A549 (cell line): ENCODE data around the gene TMEM80. TPM values are rescaled to one million over a fixed set of nuclear protein-coding genes. Genes with fewer than 3 reads are reported as not detected.

Source experiments
- ATAC-seq, 2 experiments: fragments of 200-7000 bp in 1 of 2; fragments of >200 bp in 1 of 2; cut with Nextera tagmentation in 1 of 2; cut with Tn5 transposase in 1 of 2; 3 replicates each; pipeline versions ENCODE4 v1.8.0 to v1.9.1; 2018 to 2020; ENCODE audit warnings: mild to moderate bottlenecking in 1 of 2, moderate library complexity in 1 of 2
- CTCF ChIA-PET: fragments of 300-600 bp; sonication (Branson Sonifier 250); formaldehyde crosslinking; extraction: SDS; loops from one replicate; lab custom pipeline; 2021; ENCODE audit warnings: antibody characterized with exemption, inconsistent platforms; lab: Yijun Ruan, JAX
- POLR2A ChIA-PET: fragments of 350-600 bp; formaldehyde crosslinking; extraction: SDS; loops from one replicate; lab custom pipeline; 2021; ENCODE audit warnings: antibody characterized with exemption, inconsistent platforms; lab: Yijun Ruan, JAX
- DNase-seq, 2 experiments: peaks; one replicate each; pipeline versions ENCODE4 v3.0.0 to v3.0.0-alpha.2; 2011 to 2016; ENCODE audit warnings: low read depth in 1 of 2, low spot score in 1 of 2
- FAIRE-seq: peaks from 2 replicates; lab custom pipeline; 2011; peaks lifted over from hg19 to GRCh38; lab: Jason Lieb, UNC
- H3K27ac ChIP-seq, 2 experiments: fragments of >200 bp; sonication (Bioruptor Twin); formaldehyde crosslinking; 3 replicates each; pipeline ENCODE4 v1.5.1; 2016 to 2017
- H3K4me1 ChIP-seq: fragments of >200 bp; sonication (Bioruptor Twin); formaldehyde crosslinking; 3 replicates; pipeline ENCODE4 v1.6.1; 2016
- H3K4me2 ChIP-seq: fragments of >200 bp; sonication (Bioruptor Twin); formaldehyde crosslinking; 3 replicates; pipeline ENCODE4 v1.6.1; 2016
- H3K4me3 ChIP-seq: fragments of >200 bp; sonication (Bioruptor Twin); formaldehyde crosslinking; 3 replicates; pipeline ENCODE4 v1.5.1; 2016
- H3K9me3 ChIP-seq: fragments of >200 bp; sonication (Bioruptor Twin); formaldehyde crosslinking; 3 replicates; pipeline ENCODE4 v1.6.1; 2016
- ATOH8 ChIP-seq: fragments of 250-450 bp; sonication (Bioruptor Pico); IDR thresholded peaks from 2 replicates; pipeline ENCODE4 v1.5.0; 2020; ENCODE audit warnings: low read depth, mild to moderate bottlenecking, moderate library complexity
- CBX8 ChIP-seq: fragments of 200-600 bp; sonication (generic); IDR thresholded peaks from 2 replicates; pipeline ENCODE4 v1.6.1; 2016
- CEBPB ChIP-seq, 2 experiments: fragments of >200 bp in 1 of 2; sonication (Bioruptor Twin) in 1 of 2; formaldehyde crosslinking in 1 of 2; IDR thresholded peaks; 2 replicates each; pipeline ENCODE4 v1.6.1; 2012 to 2016
- CHD2 ChIP-seq: fragments of 150-350 bp; IDR thresholded peaks from 2 replicates; pipeline ENCODE4 v1.6.1; 2014; ENCODE audit warnings: low read length; ENCODE audit not compliant: partially characterized antibody
- CHD4 ChIP-seq: fragments of 200-600 bp; sonication (generic); IDR thresholded peaks from 2 replicates; pipeline ENCODE4 v1.6.1; 2016; ENCODE audit warnings: antibody characterized with exemption, mild to moderate bottlenecking, borderline replicate concordance
- CTCF ChIP-seq: fragments of >200 bp; sonication (Bioruptor Twin); formaldehyde crosslinking; IDR thresholded peaks from 3 replicates; pipeline ENCODE4 v1.5.1; 2016
- EHF ChIP-seq: fragments of 250-450 bp; sonication (Bioruptor Pico); IDR thresholded peaks from 2 replicates; pipeline ENCODE4 v1.5.0; 2020; ENCODE audit warnings: mild to moderate bottlenecking
- ELK1 ChIP-seq: fragments of 150-350 bp; IDR thresholded peaks from 2 replicates; pipeline ENCODE4 v1.6.1; 2014; ENCODE audit warnings: low read depth, mild to moderate bottlenecking, low read length
- ESRRA ChIP-seq: fragments of 150-350 bp; IDR thresholded peaks from 2 replicates; pipeline ENCODE4 v1.6.1; 2014; ENCODE audit warnings: mild to moderate bottlenecking, low read length, borderline replicate concordance
- GATA3 ChIP-seq: IDR thresholded peaks from 2 replicates; pipeline ENCODE4 v1.6.1; 2012; ENCODE audit warnings: borderline replicate concordance
- HDAC2 ChIP-seq: fragments of 200-600 bp; sonication (generic); IDR thresholded peaks from 2 replicates; pipeline ENCODE4 v1.6.1; 2016
- HEYL ChIP-seq: fragments of 250-450 bp; sonication (Bioruptor Pico); IDR thresholded peaks from 2 replicates; pipeline ENCODE4 v1.8.0; 2021; ENCODE audit warnings: mild to moderate bottlenecking, moderate library complexity
- HMGXB4 ChIP-seq: fragments of 250-450 bp; sonication (Bioruptor Pico); IDR thresholded peaks from 2 replicates; pipeline ENCODE4 v1.5.0; 2021; ENCODE audit warnings: mild to moderate bottlenecking, moderate library complexity, borderline replicate concordance
- HOXA7 ChIP-seq: fragments of 250-450 bp; sonication (Bioruptor Pico); IDR thresholded peaks from 2 replicates; pipeline ENCODE4 v1.5.0; 2020; ENCODE audit warnings: mild to moderate bottlenecking, moderate library complexity
- HOXB5 ChIP-seq: fragments of 250-450 bp; sonication (Bioruptor Pico); IDR thresholded peaks from 2 replicates; pipeline ENCODE4 v1.5.0; 2020; ENCODE audit warnings: mild to moderate bottlenecking, moderate library complexity
- JUN ChIP-seq, 2 experiments: fragments of >200 bp; sonication (Bioruptor Twin); formaldehyde crosslinking; IDR thresholded peaks; 2 replicates in 1 of 2; 3 replicates in 1 of 2; pipeline ENCODE4 v1.6.1; 2016 to 2017
- JUNB ChIP-seq: fragments of >200 bp; sonication (Bioruptor Twin); formaldehyde crosslinking; IDR thresholded peaks from 2 replicates; pipeline ENCODE4 v1.6.1; 2016
- MAZ ChIP-seq: fragments of 150-350 bp; IDR thresholded peaks from 2 replicates; pipeline ENCODE4 v1.6.1; 2014; ENCODE audit warnings: antibody characterized with exemption, low read depth, low read length, borderline replicate concordance
- NFE2L2 ChIP-seq: fragments of 150-350 bp; conservative IDR thresholded peaks from 2 replicates; pipeline ENCODE4 v1.6.1; 2014; ENCODE audit warnings: low read length
- NR3C1 ChIP-seq: fragments of >200 bp; sonication (Bioruptor Twin); formaldehyde crosslinking; IDR thresholded peaks from 3 replicates; pipeline ENCODE4 v1.6.1; 2017
- PBX3 ChIP-seq: IDR thresholded peaks from 2 replicates; pipeline ENCODE4 v1.6.1; 2012
- PHF8 ChIP-seq: fragments of 200-600 bp; sonication (generic); IDR thresholded peaks from 2 replicates; pipeline ENCODE4 v1.6.1; 2016; ENCODE audit warnings: low read depth, mild to moderate bottlenecking, antibody characterized with exemption, moderate library complexity, borderline replicate concordance
- POLR2A ChIP-seq: IDR thresholded peaks from 2 replicates; pipeline ENCODE4 v1.6.1; 2012; ENCODE audit warnings: mild to moderate bottlenecking, low read length
- POLR2AphosphoS2 ChIP-seq: conservative IDR thresholded peaks from 2 replicates; pipeline ENCODE4 v1.6.1; 2012; ENCODE audit warnings: low read length, improper control_type of control experiment, inconsistent platforms
- RCOR1 ChIP-seq: fragments of 150-350 bp; IDR thresholded peaks from 2 replicates; pipeline ENCODE4 v1.6.1; 2014; ENCODE audit warnings: antibody characterized with exemption, low read length, low read depth
- RFX5 ChIP-seq: fragments of 450-650 bp; IDR thresholded peaks from 2 replicates; pipeline ENCODE4 v1.7.1; 2014; ENCODE audit warnings: antibody characterized with exemption, mild to moderate bottlenecking, moderate library complexity
- RNF2 ChIP-seq: fragments of 200-600 bp; sonication (generic); IDR thresholded peaks from 2 replicates; pipeline ENCODE4 v1.6.1; 2016; ENCODE audit warnings: low read depth, mild to moderate bottlenecking, antibody characterized with exemption, moderate library complexity, borderline replicate concordance
- TFCP2L1 ChIP-seq: fragments of 250-450 bp; sonication (Bioruptor Pico); IDR thresholded peaks from 2 replicates; pipeline ENCODE4 v1.5.0; 2021; ENCODE audit warnings: mild to moderate bottlenecking
- ZFP36 ChIP-seq: fragments of 450-650 bp; IDR thresholded peaks from 2 replicates; pipeline ENCODE4 v1.6.1; 2014; ENCODE audit warnings: borderline replicate concordance; ENCODE audit not compliant: partially characterized antibody
- whole genome bisulfite sequencing: methylation state at CpG from one replicate; pipeline ENCODE4 v1.1.6; 2017; ENCODE audit errors: missing lambda C conversion rate; 5-methylcytosine and 5-hydroxymethylcytosine counted together
- polyA minus RNA-seq: library from RNA; depleted of rRNA, polyadenylated mRNA; stranded (reverse); fragments of >200 nt; gene quantifications from 2 replicates; pipeline ENCODE4 v1.2.3, GENCODE V29; 2011; rRNA and poly(A)+ RNA removed
- polyA plus RNA-seq, 4 experiments: library from polyadenylated mRNA; depleted of rRNA in 3 of 4; stranded (reverse); fragments of >200 nt; fragmentation: RNase III in 1 of 4; extraction: RNeasy Plus Mini Kit Qiagen cat#74134 plus additional on column Dnase treatment in 1 of 4; gene quantifications; 2 replicates in 3 of 4; 3 replicates in 1 of 4; pipeline ENCODE4 v1.2.3, GENCODE V29; 2011 to 2017
- TF ChIP-seq, protein P1 (sequence below): IDR thresholded peaks from 2 replicates; pipeline ENCODE4 v1.6.1; 2012
- TF ChIP-seq, protein P2 (sequence below): fragments of >200 bp; sonication (Bioruptor Twin); formaldehyde crosslinking; IDR thresholded peaks from 3 replicates; pipeline ENCODE4 v1.6.1; 2016
- TF ChIP-seq, protein P3 (sequence below): IDR thresholded peaks from 2 replicates; pipeline ENCODE4 v1.6.1; 2012; ENCODE audit warnings: low read depth, borderline replicate concordance

The TMEM80 gene
- 15.1 and 15.2 TPM in 2 replicates for polyA plus RNA-seq (2011; rRNA removed)
- 14.8 and 17.8 TPM in 2 replicates for polyA plus RNA-seq (2012; cell fraction: cytosol; rRNA removed)
- 26.2 and 27.0 TPM in 2 replicates for polyA plus RNA-seq (2012; cell fraction: nucleus; rRNA removed)
- polyA plus RNA-seq (2017; fragmentation: RNase III; extraction: RNeasy Plus Mini Kit Qiagen cat#74134 plus additional on column Dnase treatment) = 10.2 to 11.2 TPM (median 10.8 TPM) in 3 replicates
- polyA minus RNA-seq = 4.3 and 6.7 TPM in 2 replicates

- FAIRE-seq (peak; percentile 67), ATAC-seq (peak; percentile 75 to 89), DNase-seq (peak; percentile 54 to 98)
- CTCF ChIA-PET = interaction anchor here (0.7 to 26.0 kb wide), 10 partner anchors 11 to 140 kb away, joined by 3 to 599 read pairs (median 11); partner anchors contain the start of gene EPS8L2
- Histone ChIP-seq H3K4me1 (peaks cover 42% of the 10 kb centered on the region), H3K27ac (peak within 1 kb of the TSS; percentile 95 to 98), H3K9me3 (no peaks in the 10 kb centered on the region), H3K4me3 (peak within 1 kb of the TSS; percentile 81), H3K4me2 (peak within 1 kb of the TSS; percentile 93)
- WGBS = 7% methylated on average over 14 of the region's 101 CpGs
- POLR2A ChIA-PET = interaction anchor here (0.8 to 2.9 kb wide), 8 partner anchors 10 to 120 kb away, joined by 3 to 41 read pairs (median 6); partner anchors contain the start of genes EPS8L2, PHRF1 and TALDO1
- TF ChIP-seq HOXB5 (CRISPR knock-in tag) (no peak), RCOR1 (no peak), ESRRA (no peak), RFX5 (no peak), RNF2 (no peak), CEBPB (IDR thresholded peaks at IDR 0.05) (no peak), HDAC2 (no peak), ELK1 (no peak), POLR2A (peak; percentile 89), TFCP2L1 (CRISPR knock-in tag) (no peak), CBX8 (no peak), JUNB (no peak), CHD4 (no peak), PBX3 (peak; percentile 17), ATOH8 (CRISPR knock-in tag) (no peak), CHD2 (no peak), HEYL (CRISPR knock-in tag) (no peak), HOXA7 (CRISPR knock-in tag) (no peak), JUN (IDR thresholded peaks at IDR 0.05) (peak; percentile 29 to 93; a peak in 4 of 5 replicates), CTCF (no peak), ZFP36 (no peak), MAZ (no peak), EHF (CRISPR knock-in tag) (no peak), HMGXB4 (CRISPR knock-in tag) (no peak), POLR2AphosphoS2 (no peak), GATA3 (no peak), PHF8 (peak; percentile 74), NR3C1 (no peak), NFE2L2 (no peak)
- TF ChIP-seq, protein P1, sequence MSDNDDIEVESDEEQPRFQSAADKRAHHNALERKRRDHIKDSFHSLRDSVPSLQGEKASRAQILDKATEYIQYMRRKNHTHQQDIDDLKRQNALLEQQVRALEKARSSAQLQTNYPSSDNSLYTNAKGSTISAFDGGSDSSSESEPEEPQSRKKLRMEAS = peak; percentile 31
- TF ChIP-seq, protein P2, sequence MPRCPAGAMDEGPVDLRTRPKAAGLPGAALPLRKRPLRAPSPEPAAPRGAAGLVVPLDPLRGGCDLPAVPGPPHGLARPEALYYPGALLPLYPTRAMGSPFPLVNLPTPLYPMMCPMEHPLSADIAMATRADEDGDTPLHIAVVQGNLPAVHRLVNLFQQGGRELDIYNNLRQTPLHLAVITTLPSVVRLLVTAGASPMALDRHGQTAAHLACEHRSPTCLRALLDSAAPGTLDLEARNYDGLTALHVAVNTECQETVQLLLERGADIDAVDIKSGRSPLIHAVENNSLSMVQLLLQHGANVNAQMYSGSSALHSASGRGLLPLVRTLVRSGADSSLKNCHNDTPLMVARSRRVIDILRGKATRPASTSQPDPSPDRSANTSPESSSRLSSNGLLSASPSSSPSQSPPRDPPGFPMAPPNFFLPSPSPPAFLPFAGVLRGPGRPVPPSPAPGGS = 0 out of 3 replicates have a peak, but pooled peaks have one; percentile 63
- TF ChIP-seq, protein P3, sequence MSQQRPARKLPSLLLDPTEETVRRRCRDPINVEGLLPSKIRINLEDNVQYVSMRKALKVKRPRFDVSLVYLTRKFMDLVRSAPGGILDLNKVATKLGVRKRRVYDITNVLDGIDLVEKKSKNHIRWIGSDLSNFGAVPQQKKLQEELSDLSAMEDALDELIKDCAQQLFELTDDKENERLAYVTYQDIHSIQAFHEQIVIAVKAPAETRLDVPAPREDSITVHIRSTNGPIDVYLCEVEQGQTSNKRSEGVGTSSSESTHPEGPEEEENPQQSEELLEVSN = peak; percentile 35
These were observed at the start of gene TMEM80 for GRCh38 chr11:695538-696248. TMEM80 (plus strand) TSS chr11:695816; CDS start chr11:695828, 12 bp downstream.
